ENCODE measurements around the gene FRS2. TPM values are rescaled to one million over a fixed set of nuclear protein-coding genes. Genes with fewer than 3 reads are reported as not detected.

The FRS2 gene
- total and polyA plus RNA-seq, 2 of the 4 experiments (the other 2 are of a cell fraction), result 12.4 to 58.3 TPM

DNA sequence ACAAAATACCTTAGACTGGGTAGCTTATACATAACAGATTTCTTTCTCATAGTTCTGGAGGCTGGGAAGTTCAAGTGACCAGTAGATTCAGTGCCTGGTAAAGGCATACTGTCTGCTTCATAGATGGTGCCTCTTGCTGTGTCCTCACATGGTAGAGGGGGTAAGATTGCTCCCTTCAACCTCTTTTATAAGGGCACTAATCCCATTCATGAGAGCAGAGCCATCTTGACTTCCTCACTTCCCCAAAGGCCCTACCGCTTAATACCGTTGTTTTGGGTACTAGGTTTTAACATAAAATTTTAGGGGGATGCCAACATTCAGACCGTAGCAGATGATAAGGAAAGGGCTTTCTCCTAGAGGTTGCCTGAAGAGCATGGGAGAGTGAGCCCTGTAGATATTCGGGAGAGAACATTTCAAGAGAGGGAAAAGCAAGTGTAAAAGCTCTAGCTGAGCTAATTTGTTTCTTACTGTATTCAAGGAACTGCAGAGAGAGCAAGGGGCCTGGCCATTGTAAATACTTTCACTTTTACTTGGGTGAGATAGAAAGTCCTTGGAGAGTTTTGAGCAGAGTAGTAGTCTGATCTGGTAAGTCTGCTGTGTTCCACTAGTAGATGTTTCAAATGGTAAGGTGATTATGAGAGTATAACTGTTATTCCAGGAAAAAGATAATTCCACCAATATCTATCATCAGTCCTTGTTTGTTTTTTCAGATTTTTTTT lies 27.3 kb downstream of the FRS2 start:
- no TSS peak for BruUV-seq (replicated peaks)
- in situ Hi-C loops (cut with MboI; ENCODE audit: low sequenced_read_pairs), result no loop called here
- ChIA-PET POLR2A (ENCODE audit: unreplicated experiment) (no interaction called here), CTCF (interaction anchor here (1.7 kb wide), 1 partner anchor 15 kb away, joined by 3 read pairs; no protein-coding TSS in a partner anchor)
- Histone ChIP-seq H3K56ac (ENCODE audit: extremely low read depth, insufficient read depth, low read length) (no peak overlapping the region), H3K27me3 (ENCODE audit: control insufficient read depth, insufficient read depth, low read length) (no peaks in the 10 kb centered on the region), H3K4me3 (ENCODE audit: insufficient read depth, low read depth, low read length) (no peak overlapping the region), H2AK5ac (ENCODE audit: low read depth, low read length) (peak overlapping the region; percentile 11; the same call in 1 of the 2 replicates), H3K27ac (ENCODE audit: insufficient read depth, low read length) (no peak overlapping the region; the same call in 1 of the 2 replicates), H4K5ac (ENCODE audit: low read depth, low read length) (no peak overlapping the region), H4K20me1 (ENCODE audit: insufficient read depth, low read length) (peaks cover 72% of the 10 kb centered on the region), H3K9ac (ENCODE audit: low read depth, low read length) (no peak overlapping the region), H3K79me1 (ENCODE audit: low read depth in 1 of 2, low read length in 2 of 2) (peaks cover 24 to 71% of the 10 kb centered on the region in 2 experiments), H3K36me3 (ENCODE audit: control insufficient read depth, insufficient read depth, low read length) (no peaks in the 10 kb centered on the region), H2AK9ac (replicated peaks; ENCODE audit: low read depth, low read length, poor library complexity) (no peak overlapping the region), H3K18ac (ENCODE audit: low read depth, low read length) (peak overlapping the region; percentile 12; the same call in 1 of the 2 replicates), H4K8ac (ENCODE audit: low read depth in 2 of 2, low read length in 2 of 2) (no peak overlapping the region; a peak in 1 of 4 replicates), H2BK15ac (ENCODE audit: low read depth, low read length) (no peak overlapping the region), H2BK120ac (ENCODE audit: low read depth, low read length) (no peak overlapping the region), H3K4me1 (ENCODE audit: control insufficient read depth, insufficient read depth, low read length) (peaks cover 12% of the 10 kb centered on the region), H3K14ac (replicated peaks; ENCODE audit: low read depth, low read length) (peak overlapping the region; percentile 55), H2AFZ (replicated peaks; ENCODE audit: low read length, poor library complexity) (no peak overlapping the region), H2BK20ac (ENCODE audit: low read depth, low read length) (no peak overlapping the region), H4K91ac (ENCODE audit: insufficient read depth, low read depth, low read length) (no peak overlapping the region), H3K23ac (ENCODE audit: low read depth, low read length) (0 out of 2 replicates have a peak overlapping the region, but pooled peaks have one; percentile 41), H3K4me2 (ENCODE audit: low read depth, low read length) (peak overlapping the region; percentile 57; the same call in 1 of the 2 replicates), H3K4ac (ENCODE audit: low read depth, low read length) (no peak overlapping the region), H3K9me3 (ENCODE audit: control insufficient read depth, insufficient read depth, low read length) (no peaks in the 10 kb centered on the region), H3K9me1 (ENCODE audit: insufficient read depth, low read length) (peaks cover 12% of the 10 kb centered on the region), H2BK5ac (ENCODE audit: low read depth, low read length, poor library complexity, severe bottlenecking) (peak overlapping the region; percentile 3)
- dilution Hi-C loops (cut with HindIII; ENCODE audit: low sequenced_read_pairs, unreplicated experiment), result no loop called here
- ATAC-seq (ENCODE audit: low read depth), result peak; percentile 53
- no peak for TF ChIP-seq POLR2A (IDR thresholded peaks at IDR 0.05; ENCODE audit: low read depth, low read length)
- no peak for TF ChIP-seq MAFK (IDR thresholded peaks at IDR 0.05; ENCODE audit: low read depth, low read length)
- TF ChIP-seq CEBPB (IDR thresholded peaks at IDR 0.05; ENCODE audit: low read depth, low read length), result no peak
- TF ChIP-seq, protein P1, sequence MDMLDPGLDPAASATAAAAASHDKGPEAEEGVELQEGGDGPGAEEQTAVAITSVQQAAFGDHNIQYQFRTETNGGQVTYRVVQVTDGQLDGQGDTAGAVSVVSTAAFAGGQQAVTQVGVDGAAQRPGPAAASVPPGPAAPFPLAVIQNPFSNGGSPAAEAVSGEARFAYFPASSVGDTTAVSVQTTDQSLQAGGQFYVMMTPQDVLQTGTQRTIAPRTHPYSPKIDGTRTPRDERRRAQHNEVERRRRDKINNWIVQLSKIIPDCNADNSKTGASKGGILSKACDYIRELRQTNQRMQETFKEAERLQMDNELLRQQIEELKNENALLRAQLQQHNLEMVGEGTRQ (IDR thresholded peaks at IDR 0.05; ENCODE audit: low read depth, low read length), result no peak
- TF ChIP-seq CHD1 (IDR thresholded peaks at IDR 0.05; ENCODE audit: low read depth, low read length), result no peak
- no peak for TF ChIP-seq FOS (IDR thresholded peaks at IDR 0.05; ENCODE audit: low read depth, low read length)
- TF ChIP-seq MAZ (IDR thresholded peaks at IDR 0.05; ENCODE audit: borderline replicate concordance, low read depth, low read length), result no peak
- no peak for TF ChIP-seq RAD21 (IDR thresholded peaks at IDR 0.05; ENCODE audit: low read length)
- no peak for TF ChIP-seq RCOR1 (IDR thresholded peaks at IDR 0.05; ENCODE audit: insufficient replicate concordance, low read length)
- DNase-seq, result peak; percentile 40
- WGBS, 2 experiments (ENCODE audit: extremely low coverage in 2 of 2, insufficient read length in 1 of 2), result 67% methylated on average over 1 of the region's 4 CpGs; no CpG with 5 or more reads in 1 of the 2 experiments
- intact Hi-C loops (cut with micrococcal nuclease), result no loop called here
